Cerebellar cortex (tissue), 1 donor: ENCODE measurements around the gene RAB11FIP5.
A peak's percentile ranks its signal among the peaks of the same experiment; 100 is the strongest.
"Not testable (repeated sequence)": the region's sequence is repeated elsewhere in the genome, so short reads cannot be mapped to it uniquely, and the experiment has no call there.

Source experiments
- DNase-seq: peaks from one replicate; pipeline ENCODE4 v3.0.0-alpha.2; 2015; ENCODE audit warnings: low spot score

The RAB11FIP5 gene, protein sequence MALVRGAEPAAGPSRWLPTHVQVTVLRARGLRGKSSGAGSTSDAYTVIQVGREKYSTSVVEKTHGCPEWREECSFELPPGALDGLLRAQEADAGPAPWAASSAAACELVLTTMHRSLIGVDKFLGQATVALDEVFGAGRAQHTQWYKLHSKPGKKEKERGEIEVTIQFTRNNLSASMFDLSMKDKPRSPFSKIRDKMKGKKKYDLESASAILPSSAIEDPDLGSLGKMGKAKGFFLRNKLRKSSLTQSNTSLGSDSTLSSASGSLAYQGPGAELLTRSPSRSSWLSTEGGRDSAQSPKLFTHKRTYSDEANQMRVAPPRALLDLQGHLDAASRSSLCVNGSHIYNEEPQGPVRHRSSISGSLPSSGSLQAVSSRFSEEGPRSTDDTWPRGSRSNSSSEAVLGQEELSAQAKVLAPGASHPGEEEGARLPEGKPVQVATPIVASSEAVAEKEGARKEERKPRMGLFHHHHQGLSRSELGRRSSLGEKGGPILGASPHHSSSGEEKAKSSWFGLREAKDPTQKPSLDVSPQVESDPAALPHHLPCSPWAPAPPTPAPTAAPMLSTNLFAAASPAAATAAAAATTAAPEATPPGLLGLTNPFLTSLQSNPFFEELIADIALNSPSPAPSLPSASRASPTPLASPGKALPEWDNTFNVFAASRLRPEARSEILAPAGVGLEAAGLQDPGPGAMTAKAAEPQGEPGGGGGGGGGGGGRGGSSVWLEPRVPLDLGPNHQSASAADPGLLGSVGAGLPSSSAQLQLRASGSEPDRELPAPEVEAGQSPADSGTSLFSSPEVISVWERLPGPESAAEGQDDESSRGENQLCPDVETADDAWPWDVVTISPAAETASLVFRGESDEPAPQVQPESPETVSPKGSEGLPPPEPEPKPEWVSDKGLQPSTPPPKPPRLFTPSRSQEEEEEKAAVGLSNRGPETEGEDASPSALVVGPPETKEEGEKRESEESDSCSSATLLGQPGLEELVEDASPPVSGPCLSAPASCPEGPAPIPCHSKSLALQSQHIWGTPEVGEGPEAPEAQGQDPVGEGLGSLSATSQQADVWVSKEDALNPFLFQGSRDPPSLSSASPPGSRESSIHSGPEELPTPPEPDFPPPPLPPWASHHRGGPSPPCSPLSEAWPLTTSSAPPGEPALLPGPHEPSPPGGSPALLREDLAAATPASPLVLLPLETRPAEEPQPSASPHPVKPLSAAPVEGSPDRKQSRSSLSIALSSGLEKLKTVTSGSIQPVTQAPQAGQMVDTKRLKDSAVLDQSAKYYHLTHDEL (N-terminal part only)

DNA sequence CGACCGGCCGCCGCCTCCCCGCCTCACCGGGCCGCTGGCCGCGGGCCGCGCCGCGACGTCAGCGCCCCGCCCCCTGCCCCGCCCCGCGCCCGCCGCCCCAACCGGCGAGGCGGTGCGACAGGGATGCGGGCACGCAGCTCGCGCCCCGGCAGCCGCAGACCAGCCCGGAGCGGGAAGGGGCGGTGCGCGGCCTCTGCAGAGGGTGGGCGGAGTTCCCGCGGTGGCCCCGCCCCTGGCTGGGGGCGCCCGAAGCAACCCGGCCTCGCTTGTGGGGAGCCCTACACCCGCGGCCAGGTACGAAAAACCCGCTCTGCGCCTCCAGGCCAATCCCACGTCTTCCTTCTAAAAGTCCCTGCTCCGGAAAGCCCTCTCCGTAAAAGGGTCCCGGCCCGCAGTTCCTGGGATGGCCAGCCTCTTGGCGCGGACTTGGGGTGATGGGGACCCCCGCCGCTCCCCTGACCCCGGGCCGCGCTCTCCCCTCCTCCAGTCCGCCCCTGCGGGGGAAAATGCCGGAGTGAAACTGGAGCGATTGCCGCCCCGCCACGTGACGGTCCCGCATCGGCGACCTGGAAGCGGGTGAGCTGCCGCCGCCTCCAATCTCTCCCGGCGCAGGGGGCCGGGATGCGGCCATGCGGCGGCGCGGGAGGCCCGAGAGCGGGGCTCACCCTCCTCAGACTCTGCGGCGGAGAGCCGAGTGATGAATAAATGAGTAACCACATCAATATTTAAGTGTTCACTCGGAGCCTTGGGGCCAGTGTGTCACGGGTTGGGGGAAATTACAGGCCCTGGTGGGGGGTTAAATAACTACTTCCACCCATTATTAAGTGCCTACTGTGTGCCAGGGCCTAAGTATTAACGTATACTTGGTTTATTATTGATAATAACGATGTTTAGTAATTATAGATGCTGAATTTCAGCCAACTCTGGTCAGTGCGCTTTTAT is at the start of gene RAB11FIP5:
Gene RAB11FIP5, minus strand, starts transcription at position 36 of the 942 bp plus-strand sequence. CDS start 171 bp downstream, outside the sequence.
- peak; percentile 79 for DNase-seq

DNA sequence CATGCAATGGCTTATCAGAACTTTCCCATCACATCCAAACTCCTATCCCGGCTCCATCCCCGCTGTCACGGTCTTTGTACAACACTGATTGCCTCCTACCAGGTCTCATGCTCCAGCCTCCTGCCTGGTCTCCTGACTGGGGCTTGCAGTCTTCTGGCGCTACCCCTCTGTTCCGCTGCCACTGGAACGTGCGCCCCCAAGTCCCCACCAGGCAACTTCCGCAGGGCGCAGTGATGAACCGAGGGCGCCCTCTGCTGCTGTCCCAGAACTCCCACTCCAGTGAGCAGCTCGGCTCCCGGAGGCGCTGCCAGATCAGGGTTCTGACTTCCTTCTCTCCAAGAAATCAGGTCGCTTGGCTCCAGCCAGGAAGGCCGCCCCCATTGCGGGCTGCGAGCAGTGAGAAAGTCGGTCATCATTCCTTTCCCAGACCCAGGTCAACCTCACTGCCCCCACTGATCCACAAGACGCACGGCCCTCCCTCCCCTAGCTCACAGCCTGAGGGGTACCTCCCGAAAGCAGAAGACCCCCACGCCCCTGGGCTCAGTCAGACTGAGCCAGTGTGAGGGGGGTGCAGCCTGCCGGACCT is 43.9 kb upstream of the RAB11FIP5 start:
- DNase-seq: peak; percentile 63

DNA sequence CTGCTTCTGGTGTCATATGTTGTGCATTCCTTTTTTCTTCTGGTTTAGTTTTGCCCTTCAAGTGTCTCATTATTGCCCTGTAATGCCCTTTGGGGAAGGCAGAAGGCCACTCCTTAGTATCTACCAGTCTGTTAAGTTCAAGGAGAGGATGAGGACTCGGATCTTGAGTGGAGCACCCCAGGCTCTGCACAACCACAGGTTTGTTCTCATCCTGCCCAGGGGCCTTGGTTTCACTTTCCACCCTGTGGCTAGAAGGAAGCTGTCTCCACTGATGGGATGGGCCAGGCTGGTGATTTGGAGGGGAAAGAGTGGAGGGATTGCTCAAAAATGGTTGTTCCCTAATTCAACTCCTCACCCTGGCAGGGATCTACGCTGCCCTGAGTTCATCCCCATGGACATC is 30.2 kb upstream of the RAB11FIP5 start:
- DNase-seq: no peak

DNA sequence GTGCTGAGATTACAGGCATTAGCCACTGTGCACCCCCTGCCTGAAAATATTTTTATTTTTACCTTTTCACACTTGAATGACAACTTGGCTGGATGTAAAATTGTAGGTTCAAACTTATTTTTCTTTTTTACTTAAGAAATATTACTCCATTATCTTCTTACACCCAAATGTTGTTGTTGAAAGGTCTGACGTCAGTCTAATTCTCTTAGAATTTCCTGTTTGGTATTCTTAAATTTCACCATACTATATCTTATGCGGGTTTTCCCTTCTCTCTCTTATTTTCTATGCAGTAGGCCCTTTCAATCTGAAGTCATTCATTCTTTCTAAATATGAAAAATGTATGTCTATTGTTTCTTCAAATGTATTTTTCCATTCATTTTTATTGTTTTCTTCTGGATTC is 29.1 kb upstream of the RAB11FIP5 start:
- no peak for DNase-seq

DNA sequence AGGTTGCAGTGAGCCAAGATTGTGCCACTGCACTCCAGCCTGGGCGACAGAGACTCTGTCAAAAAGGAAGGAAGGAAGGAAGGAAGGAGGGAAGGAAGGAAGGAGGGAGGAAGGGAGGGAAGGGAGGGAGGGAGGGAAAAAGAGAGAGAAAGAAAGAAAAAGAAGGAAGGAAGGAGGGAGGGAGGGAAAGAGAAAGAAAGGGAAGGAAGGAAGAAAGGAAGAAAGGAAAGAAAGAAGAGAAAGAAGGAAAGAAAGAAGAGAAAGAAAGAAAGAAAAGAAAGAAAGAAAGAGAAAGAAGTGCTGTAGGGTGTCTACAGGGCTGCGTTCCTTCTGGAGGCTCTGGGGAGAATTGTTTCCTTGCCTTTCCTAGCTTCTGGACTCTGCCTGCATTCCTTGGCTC is 22.5 kb upstream of the RAB11FIP5 start:
- DNase-seq: no peak

DNA sequence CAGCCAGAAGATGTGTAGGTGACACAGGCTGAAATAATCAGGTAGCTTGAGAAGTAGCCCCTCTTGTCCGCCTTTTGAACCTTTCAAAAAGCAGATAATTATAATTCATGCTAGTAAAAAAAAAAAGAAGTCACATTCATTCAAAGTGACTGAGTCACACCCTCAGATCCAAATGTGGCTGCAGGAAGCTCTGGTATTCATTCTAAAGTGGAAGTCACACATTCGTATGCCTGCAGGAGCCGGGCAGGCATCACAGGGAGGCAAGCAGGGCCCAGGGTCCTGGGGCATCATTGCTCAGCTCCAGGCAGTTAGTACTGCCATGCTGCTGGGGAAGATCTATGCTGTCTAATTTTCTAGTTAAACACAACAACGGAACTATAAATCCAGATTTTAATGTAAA is 21.7 kb upstream of the RAB11FIP5 start:
- no peak for DNase-seq

DNA sequence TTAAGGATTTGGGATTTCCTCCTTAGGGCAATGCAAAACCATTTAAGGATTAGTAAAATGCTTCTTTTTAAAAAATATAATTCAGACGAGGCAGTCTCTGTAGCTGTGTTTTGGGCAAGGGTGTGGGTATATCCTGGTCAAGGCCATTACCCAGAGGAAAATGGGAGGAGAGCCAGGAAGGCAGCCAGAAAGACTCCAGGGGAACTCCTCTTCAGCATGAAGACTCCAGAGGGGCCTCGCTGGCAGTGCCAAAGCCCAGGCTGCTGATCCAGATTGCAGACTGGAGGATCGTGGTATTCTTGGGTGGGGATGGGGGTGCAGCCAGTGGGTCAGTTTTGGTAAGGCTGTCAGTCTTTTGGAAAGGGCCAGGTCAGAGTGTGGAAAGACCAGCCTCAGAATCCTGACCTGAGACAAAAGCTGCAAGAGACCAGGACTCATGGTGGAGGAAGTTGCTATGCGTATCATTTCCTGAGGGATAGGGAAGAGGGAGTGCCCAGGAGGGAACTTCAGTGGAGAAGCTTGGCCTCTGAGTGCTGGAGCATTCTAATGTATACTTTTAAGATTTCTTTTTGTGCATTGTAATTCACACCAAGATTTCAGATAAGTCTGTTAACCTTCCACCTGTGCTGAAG is 20.9 kb upstream of the RAB11FIP5 start:
- no peak for DNase-seq

DNA sequence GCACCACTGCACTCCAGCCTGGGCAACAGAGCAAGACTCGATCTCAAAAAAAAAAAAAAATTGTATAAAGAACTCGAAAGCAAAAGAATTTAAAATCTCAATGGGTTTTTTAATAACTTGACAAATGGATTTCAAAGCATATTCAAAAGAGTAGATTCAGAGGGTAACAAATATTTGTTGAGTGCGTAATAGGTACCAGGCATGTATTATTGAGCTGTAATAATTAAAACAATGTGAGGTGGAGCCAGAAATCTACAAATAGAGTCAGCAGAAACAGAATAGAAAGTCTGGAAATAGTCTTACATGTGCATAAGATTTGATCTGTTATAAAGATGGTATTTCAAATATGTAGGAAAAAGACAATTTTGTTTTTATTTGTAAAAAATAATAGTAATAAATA is 19.1 kb upstream of the RAB11FIP5 start:
- no peak for DNase-seq

DNA sequence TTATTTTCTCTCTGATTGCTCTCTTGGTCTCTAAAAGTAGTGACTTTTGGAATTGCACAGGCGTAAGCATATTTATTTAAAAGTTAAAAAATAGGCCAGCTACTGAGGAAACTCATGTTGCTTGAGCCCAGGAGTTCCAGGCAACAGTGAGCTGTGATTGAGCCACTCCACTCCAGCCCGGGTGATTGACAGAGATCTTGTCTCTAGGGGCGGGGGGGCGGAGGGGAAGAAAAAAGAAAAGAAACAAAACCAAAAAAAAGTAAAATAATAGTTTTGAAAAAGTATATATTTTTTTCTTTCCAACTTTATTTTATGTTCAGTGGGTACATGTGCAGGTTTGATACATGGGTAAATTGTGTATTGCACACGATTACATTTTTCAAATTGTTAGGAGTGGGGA is 18.0 kb upstream of the RAB11FIP5 start:
- DNase-seq: no peak

DNA sequence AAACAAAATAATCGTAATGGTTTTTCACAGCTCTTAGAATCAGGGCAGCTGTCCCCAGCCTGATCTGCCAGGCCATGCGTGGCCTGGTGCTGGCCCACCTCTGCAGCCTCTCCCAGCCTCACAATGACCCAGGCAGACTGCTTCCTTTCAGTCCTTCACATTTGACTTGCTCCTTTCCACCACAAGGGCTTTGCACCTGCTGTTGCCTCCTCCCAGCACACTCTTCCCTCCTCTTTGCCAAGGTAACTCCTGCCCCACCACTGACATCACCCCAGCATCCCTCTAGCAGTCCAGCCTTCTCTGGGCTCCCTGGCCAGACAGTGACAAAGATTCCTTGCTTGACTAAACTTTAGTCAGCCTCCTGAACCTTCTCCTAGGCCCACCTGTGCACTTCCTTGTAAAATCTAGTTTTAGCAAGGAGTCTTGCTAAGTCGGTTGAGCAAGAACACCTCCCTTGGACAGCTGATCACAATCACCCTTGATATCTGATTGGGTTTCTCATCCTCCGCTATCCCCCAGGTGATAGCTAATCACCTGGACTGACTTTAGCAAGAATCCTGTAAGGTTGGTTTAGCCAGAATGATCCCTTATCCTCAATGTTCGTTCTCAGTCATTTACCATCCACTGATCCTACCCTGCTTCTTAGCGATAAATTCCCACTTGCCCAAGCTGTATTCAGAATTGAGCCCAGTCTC is 16.2 kb upstream of the RAB11FIP5 start:
- no peak for DNase-seq

DNA sequence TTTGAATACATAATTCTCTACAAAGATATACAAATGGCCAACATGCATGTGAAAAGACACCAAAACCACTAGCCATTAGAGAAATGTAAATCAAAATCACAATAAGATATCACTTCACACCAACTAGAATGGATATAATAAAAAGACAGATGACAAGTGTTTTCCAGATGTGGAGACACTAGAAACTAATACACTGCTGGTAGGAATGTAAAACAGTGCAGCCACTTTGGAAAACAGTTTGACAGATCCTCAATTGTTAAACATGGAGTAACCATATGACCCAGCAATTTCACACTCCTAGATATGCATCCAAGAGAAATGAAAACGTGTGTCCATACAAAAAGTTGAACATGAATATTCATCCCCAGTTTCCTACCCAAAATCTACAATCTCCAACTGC is 9.8 kb upstream of the RAB11FIP5 start:
- no peak for DNase-seq

DNA sequence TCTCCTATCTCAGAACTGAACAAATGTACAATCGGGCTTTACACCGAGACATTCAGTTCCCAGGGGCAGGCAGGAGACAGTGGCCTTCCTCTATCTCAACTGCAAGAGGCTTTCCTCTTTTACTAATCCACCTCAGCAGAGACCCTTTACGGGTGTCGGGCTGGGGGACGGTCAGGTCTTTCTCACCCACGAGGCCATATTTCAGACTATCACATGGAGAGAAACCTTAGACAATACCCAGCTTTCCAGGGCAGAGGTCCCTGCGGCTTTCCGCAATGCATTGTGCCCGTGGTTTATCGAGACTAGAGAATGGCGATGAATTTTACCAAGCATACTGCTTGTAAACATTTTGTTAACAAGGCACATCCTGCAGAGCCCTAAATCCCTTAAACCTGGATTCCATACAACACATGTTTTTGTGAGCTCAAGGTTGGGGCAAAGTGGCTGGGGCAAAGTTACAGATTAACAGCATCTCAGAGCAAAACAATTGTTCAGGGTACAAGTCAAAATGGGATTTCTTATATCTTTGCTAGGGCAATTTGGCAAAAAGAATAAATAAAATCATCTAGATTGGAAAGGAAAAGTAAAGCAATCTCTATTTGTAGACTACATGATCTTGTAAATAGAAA is 7.0 kb upstream of the RAB11FIP5 start:
- DNase-seq: not testable (repeated sequence)

DNA sequence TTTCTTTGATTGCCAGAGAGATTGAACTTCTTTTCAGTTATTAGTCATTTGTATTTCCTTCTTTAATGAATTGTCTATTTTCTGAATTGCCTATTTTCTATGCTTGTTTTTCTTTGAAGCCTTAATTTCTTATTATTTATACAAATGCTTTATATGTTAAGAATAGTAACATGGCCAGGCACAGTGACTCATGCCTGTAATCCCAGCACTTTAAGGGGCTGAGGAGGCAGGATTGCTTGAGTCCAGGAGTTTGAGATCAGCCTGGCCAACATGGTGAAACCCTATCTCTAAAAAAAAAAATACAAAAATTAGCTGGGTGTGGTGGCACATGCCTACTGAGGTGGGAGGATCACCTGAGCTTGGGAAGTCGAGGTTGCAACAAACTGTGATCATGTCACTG is 4.7 kb upstream of the RAB11FIP5 start:
- DNase-seq: no peak

DNA sequence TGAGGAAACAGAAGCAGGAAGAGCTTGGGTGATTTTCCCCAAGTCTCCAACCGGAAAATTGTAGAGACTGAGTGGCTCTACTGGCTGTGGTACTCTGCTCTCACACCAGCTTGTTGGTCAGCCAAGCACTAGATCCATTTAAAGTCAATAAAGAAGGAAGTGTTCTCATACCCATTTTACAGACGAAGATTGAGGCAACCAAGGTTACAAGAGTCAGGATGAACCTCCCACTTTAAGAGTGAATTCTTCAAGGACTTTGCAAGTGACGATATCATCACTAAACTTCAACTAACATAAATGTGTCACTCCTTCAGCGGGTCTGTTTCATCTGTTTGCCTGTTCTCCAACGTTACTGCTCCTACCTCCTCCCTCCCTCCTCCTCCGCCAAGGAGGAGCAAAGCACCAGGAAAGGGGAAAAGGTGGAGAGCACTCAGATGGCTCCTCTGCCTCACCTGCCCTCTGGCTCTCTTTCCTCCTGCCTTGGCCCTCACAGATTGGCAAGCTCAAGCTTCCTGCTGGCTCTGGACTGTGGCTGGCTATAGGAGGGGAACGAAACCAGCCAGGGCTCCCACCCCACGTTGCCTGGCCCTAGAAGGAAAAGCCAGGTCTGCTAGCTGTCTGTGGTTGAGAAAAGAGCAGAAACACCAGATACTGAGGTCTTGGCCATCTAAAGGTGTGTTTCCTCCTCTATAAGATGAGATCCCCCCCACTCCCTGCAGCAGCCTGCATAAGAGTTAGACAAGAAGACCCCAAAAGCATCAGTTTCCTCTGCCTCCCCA is 3.6 kb upstream of the RAB11FIP5 start:
- DNase-seq: no peak

DNA sequence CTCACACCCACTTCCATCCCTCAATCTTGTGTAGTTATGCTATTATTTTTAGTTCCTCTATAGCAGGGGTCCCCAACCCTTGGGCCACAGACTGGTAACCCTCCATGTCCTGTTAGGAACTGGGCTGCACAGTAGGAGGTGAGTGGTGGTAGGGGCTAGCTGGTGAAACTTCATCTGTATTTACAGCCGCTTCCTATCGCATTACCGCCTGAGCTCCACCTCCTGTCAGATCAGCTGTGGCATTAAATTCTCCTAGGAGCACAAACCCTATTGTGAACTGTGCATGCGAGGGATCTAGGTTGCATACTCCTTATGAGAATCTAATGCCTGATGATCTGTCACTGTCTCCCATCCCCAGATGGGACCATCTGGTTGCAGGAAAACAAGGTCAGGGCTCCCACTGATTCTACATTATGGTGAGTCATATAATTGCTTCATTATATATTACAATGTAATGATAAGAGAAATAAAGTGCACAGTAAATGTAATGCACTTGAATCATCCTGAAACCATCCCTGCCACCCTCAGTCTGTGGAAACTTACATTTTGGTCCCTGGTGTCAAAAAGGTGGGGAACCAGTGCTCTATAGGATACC is 1.6 kb upstream of the RAB11FIP5 start:
- no peak for DNase-seq

DNA sequence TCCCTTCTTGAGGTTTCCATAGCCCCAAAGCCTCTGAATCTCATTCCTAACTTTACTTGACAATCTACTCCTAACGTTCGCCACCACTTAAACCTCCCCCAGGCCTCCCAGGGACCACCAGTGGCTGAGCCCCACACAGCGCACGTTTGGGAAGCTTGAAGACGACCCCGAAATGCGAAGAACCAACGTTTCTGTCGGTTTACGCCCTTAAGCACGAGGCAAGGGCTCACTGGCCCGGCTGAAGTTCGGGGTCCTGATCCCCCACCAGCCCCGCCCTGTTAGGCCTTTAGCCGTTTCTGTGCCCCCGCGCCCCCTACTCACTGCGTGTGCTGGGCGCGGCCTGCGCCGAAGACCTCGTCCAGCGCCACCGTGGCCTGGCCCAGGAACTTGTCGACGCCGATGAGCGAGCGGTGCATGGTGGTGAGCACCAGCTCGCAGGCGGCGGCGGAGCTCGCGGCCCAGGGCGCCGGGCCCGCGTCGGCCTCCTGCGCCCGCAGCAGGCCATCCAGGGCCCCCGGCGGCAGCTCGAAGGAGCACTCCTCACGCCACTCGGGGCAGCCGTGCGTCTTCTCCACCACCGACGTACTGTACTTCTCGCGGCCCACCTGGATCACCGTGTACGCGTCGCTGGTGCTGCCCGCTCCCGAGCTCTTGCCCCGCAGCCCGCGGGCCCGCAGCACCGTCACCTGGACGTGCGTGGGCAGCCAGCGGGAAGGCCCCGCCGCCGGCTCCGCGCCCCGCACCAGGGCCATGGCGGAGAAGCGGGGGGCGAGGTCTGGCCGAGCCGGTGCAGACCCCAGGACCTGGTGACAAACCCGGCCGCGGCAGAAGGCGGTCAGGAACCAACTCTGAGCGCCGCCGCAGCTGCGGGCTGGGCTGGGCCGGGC is 479 bp downstream of the RAB11FIP5 start:
- DNase-seq: no peak
